ENCODE data around the gene SUPV3L1.

SUPV3L1 gene

DNA sequence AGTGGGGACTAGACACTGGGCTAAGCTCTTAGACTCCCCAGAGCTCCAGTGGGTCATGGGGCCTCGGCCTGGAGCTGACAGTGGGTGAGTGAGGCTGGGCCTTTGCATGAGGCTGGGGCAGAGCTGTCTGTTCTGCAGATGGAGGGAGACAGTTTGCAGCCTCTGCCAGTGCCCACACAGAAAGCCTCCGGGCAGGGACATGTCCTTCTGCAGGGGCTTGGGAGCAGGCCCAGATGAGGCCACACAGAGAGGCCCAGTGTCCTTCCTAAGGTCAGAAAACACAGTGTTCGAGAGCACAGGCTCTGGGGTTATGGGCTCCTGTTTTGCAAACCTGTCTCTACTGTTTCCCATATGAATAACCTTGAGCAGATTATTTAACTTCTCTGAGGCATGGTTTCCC, 73.1 kb downstream of the SUPV3L1 start:
- no peak for DNase-seq (ENCODE audit: low read depth)
- TF ChIP-seq, protein P1, sequence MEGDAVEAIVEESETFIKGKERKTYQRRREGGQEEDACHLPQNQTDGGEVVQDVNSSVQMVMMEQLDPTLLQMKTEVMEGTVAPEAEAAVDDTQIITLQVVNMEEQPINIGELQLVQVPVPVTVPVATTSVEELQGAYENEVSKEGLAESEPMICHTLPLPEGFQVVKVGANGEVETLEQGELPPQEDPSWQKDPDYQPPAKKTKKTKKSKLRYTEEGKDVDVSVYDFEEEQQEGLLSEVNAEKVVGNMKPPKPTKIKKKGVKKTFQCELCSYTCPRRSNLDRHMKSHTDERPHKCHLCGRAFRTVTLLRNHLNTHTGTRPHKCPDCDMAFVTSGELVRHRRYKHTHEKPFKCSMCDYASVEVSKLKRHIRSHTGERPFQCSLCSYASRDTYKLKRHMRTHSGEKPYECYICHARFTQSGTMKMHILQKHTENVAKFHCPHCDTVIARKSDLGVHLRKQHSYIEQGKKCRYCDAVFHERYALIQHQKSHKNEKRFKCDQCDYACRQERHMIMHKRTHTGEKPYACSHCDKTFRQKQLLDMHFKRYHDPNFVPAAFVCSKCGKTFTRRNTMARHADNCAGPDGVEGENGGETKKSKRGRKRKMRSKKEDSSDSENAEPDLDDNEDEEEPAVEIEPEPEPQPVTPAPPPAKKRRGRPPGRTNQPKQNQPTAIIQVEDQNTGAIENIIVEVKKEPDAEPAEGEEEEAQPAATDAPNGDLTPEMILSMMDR (IDR thresholded peaks at IDR 0.05; ENCODE audit: low read length, missing control alignments), result no peak
- H3K4me3 ChIP-seq (replicated peaks; ENCODE audit: low read depth, low read length), result no peak overlapping the region

DNA sequence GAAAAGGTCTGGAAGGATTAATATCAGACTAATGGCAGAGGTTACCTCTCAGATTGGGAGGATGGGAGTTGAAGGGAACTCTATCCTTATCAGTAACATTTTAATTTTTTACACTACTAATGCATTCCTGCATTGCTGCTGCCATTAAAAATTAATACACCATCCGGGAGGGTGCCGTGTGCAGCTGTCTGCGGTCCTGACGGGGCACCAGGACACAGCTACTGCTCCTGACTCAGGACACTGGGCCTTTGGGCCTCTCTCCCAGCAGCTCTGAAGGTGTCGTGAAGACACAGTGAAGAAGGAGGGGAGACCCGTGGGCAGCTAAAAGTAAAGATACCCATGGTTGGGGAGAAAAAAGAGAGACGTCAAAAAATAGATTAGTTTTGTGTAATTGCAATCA, 74.8 kb downstream of the SUPV3L1 start:
- DNase-seq (ENCODE audit: low read depth), result no peak
- TF ChIP-seq, protein P1 (IDR thresholded peaks at IDR 0.05; ENCODE audit: low read length, missing control alignments), result no peak
- H3K4me3 ChIP-seq (replicated peaks; ENCODE audit: low read depth, low read length), result no peak overlapping the region
